ENCODE data around the gene OVCH1. TPM values are rescaled to one million over a fixed set of nuclear protein-coding genes. Genes with fewer than 3 reads are reported as not detected.

The OVCH1 gene, protein sequence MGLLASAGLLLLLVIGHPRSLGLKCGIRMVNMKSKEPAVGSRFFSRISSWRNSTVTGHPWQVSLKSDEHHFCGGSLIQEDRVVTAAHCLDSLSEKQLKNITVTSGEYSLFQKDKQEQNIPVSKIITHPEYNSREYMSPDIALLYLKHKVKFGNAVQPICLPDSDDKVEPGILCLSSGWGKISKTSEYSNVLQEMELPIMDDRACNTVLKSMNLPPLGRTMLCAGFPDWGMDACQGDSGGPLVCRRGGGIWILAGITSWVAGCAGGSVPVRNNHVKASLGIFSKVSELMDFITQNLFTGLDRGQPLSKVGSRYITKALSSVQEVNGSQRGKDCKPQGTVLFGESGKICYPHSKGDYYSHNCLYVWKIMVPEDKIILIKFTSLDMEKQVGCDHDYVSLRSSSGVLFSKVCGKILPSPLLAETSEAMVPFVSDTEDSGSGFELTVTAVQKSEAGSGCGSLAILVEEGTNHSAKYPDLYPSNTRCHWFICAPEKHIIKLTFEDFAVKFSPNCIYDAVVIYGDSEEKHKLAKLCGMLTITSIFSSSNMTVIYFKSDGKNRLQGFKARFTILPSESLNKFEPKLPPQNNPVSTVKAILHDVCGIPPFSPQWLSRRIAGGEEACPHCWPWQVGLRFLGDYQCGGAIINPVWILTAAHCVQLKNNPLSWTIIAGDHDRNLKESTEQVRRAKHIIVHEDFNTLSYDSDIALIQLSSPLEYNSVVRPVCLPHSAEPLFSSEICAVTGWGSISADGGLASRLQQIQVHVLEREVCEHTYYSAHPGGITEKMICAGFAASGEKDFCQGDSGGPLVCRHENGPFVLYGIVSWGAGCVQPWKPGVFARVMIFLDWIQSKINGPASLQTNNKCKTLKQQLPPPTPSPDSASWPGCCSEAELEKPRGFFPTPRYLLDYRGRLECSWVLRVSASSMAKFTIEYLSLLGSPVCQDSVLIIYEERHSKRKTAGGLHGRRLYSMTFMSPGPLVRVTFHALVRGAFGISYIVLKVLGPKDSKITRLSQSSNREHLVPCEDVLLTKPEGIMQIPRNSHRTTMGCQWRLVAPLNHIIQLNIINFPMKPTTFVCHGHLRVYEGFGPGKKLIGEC
- total RNA-seq (not detected), total RNA-seq (0 to 0.09 (median 0) reads per million in 29 experiments)
- not detected for total RNA-seq (2013)

DNA sequence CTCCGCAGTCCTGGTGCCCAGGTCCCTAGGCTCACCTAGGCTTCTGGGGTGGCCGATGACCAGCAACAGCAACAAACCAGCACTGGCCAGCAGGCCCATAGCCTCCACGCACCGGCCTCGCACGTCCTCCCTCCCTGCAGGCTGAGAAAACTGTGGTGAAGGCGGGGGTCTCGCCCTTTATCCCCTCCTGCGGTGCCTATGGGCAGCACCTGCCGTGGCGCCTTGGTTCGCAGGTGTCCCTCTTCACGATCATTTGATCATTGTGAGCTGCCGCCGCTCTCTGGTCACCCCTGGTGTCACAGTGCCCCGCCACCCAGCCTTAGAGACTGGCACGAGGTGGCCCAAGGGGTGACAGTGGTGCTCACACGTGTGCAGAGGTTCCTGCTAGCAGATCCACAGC, at the start of gene OVCH1:
Gene OVCH1 (minus strand): TSS at position 99 of the 400 bp plus-strand sequence. CDS start 0 bp downstream, at position 99.
- Histone ChIP-seq H3K27ac (ENCODE audit: low read length) (no peak within 1 kb of the TSS), H3K4me1 (ENCODE audit: control insufficient read depth in 1 of 2, extremely low read depth in 1 of 2, insufficient read depth in 2 of 2, low read length in 2 of 2) (no peaks in the 10 kb centered on the region), H3K9me3 (no peaks in the 10 kb centered on the region), H3K36me3 (ENCODE audit: control insufficient read depth in 2 of 2, extremely low read depth in 1 of 2, insufficient read depth in 1 of 2, low read length in 1 of 2) (no peaks in the 10 kb centered on the region), H3K4me3 (ENCODE audit: control insufficient read depth in 1 of 2, extremely low read depth in 1 of 2, low read length in 1 of 2) (no peak within 1 kb of the TSS), H3K27me3 (replicated peaks in 1 of 2; ENCODE audit: control insufficient read depth in 2 of 2, extremely low read depth in 1 of 2, insufficient read depth in 2 of 2, low read length in 1 of 2) (peaks cover 0 to 14% of the 10 kb centered on the region in 2 experiments)
- WGBS (ENCODE audit: insufficient coverage), result 86% methylated on average over 18 of the region's 18 CpGs
- Mint-ChIP-seq H3K4me1 (no peaks in the 10 kb centered on the region), H3K4me3 (no peak within 1 kb of the TSS), H3K27me3 (no peaks in the 10 kb centered on the region), H3K9me3 (no peaks in the 10 kb centered on the region), H3K36me3 (no peaks in the 10 kb centered on the region), H3K27ac (no peak within 1 kb of the TSS)
- ChIA-PET POLR2A (no interaction called here), CTCF (no interaction called here)
- DNase-seq (no peak), ATAC-seq (replicated peaks in 1 of 4) (no peak)

GRCh38 chr12:29547151-29547632, 49.7 kb upstream of the OVCH1 start:
- no peak for DNase-seq
- Mint-ChIP-seq H3K4me1 (no peaks in the 10 kb centered on the region), H3K27ac (no peak overlapping the region), H3K27me3 (peaks cover 4 to 16% of the 10 kb centered on the region in 2 donors), H3K36me3 (no peaks in the 10 kb centered on the region), H3K4me3 (no peak overlapping the region), H3K9me3 (no peaks in the 10 kb centered on the region)
- Histone ChIP-seq H3K27me3 (replicated peaks in 1 of 2; ENCODE audit: control insufficient read depth in 2 of 2, extremely low read depth in 1 of 2, insufficient read depth in 2 of 2, low read length in 1 of 2) (peaks cover 3 to 4% of the 10 kb centered on the region in 2 experiments), H3K9me3 (no peaks in the 10 kb centered on the region), H3K27ac (ENCODE audit: low read length) (no peak overlapping the region), H3K4me1 (ENCODE audit: control insufficient read depth in 1 of 2, extremely low read depth in 1 of 2, insufficient read depth in 2 of 2, low read length in 2 of 2) (no peaks in the 10 kb centered on the region), H3K4me3 (ENCODE audit: control insufficient read depth in 1 of 2, extremely low read depth in 1 of 2, low read length in 1 of 2) (no peak overlapping the region), H3K36me3 (ENCODE audit: control insufficient read depth in 2 of 2, extremely low read depth in 1 of 2, insufficient read depth in 1 of 2, low read length in 1 of 2) (no peaks in the 10 kb centered on the region)
- no peak for ATAC-seq (replicated peaks in 1 of 4)
- POLR2A ChIA-PET, result no interaction called here
- no CpG with 5 or more reads among the region's 4 CpGs for WGBS (ENCODE audit: insufficient coverage)
- CTCF ChIA-PET, result no interaction called here

GRCh38 chr12:29546000-29546399, 48.5 kb upstream of the OVCH1 start:
- DNase-seq (no peak), ATAC-seq (replicated peaks in 1 of 4) (no peak)
- no peaks in the 10 kb centered on the region for H3K36me3 Mint-ChIP-seq
- no peak overlapping the region for H3K4me3 Mint-ChIP-seq
- Histone ChIP-seq H3K36me3 (ENCODE audit: control insufficient read depth in 2 of 2, extremely low read depth in 1 of 2, insufficient read depth in 1 of 2, low read length in 1 of 2) (no peaks in the 10 kb centered on the region), H3K27ac (ENCODE audit: low read length) (no peak overlapping the region), H3K4me3 (ENCODE audit: control insufficient read depth in 1 of 2, extremely low read depth in 1 of 2, low read length in 1 of 2) (no peak overlapping the region), H3K27me3 (replicated peaks in 1 of 2; ENCODE audit: control insufficient read depth in 2 of 2, extremely low read depth in 1 of 2, insufficient read depth in 2 of 2, low read length in 1 of 2) (peaks cover 4% of the 10 kb centered on the region in 2 experiments), H3K9me3 (no peaks in the 10 kb centered on the region), H3K4me1 (ENCODE audit: control insufficient read depth in 1 of 2, extremely low read depth in 1 of 2, insufficient read depth in 2 of 2, low read length in 2 of 2) (no peaks in the 10 kb centered on the region)
- no peak overlapping the region for H3K27ac Mint-ChIP-seq
- no peaks in the 10 kb centered on the region for H3K9me3 Mint-ChIP-seq
- H3K27me3 Mint-ChIP-seq, result peaks cover 7 to 20% of the 10 kb centered on the region in 2 donors
- no peaks in the 10 kb centered on the region for H3K4me1 Mint-ChIP-seq
- POLR2A ChIA-PET, result no interaction called here
- 82% methylated on average over 2 of the region's 2 CpGs for WGBS (ENCODE audit: insufficient coverage)
- CTCF ChIA-PET, result no interaction called here

DNA sequence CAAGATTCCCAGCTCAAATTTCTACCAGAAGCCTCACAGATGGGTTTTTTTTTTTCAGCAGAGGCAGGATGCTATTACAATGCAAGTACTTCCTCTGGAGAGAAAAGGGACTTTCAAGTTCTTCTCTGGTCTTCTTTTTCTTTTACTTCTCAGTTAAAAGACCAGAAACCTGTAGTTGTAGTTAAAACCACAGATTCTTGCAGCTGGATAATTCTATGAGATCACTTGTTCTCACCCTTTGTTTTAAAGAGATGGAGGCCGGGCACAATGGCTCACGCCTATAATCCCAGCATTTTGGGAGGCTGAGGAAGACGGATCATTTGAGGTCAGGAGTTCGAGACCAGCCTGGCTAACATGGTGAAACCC, 47.6 kb upstream of the OVCH1 start:
- Mint-ChIP-seq H3K4me1 (no peaks in the 10 kb centered on the region), H3K27ac (no peak overlapping the region)

GRCh38 chr12:29544428-29545101, 47.1 kb upstream of the OVCH1 start:
- CTCF ChIA-PET, result no interaction called here
- H3K9me3 Mint-ChIP-seq, result no peaks in the 10 kb centered on the region

More for the DNA sequence above, 47.6 kb upstream of the OVCH1 start:
- no peaks in the 10 kb centered on the region for H3K9me3 Mint-ChIP-seq
- H3K27ac ChIP-seq (ENCODE audit: low read length), result no peak overlapping the region
- no peaks in the 10 kb centered on the region for H3K36me3 Mint-ChIP-seq
- ChIA-PET CTCF (no interaction called here), POLR2A (interaction anchor here in 1 of 2 donors (0.6 kb wide), 1 partner anchor 15 kb away, joined by 3 read pairs; no protein-coding TSS in a partner anchor)
- peaks cover 8 to 21% of the 10 kb centered on the region in 2 donors for H3K27me3 Mint-ChIP-seq
- peaks cover 4% of the 10 kb centered on the region in 2 experiments for H3K27me3 ChIP-seq (replicated peaks in 1 of 2; ENCODE audit: control insufficient read depth in 2 of 2, extremely low read depth in 1 of 2, insufficient read depth in 2 of 2, low read length in 1 of 2)
- H3K36me3 ChIP-seq (ENCODE audit: control insufficient read depth in 2 of 2, extremely low read depth in 1 of 2, insufficient read depth in 1 of 2, low read length in 1 of 2), result no peaks in the 10 kb centered on the region
- DNase-seq (no peak), ATAC-seq (replicated peaks in 1 of 4) (no peak)
- no peak overlapping the region for H3K4me3 Mint-ChIP-seq
- WGBS (ENCODE audit: insufficient coverage), result 80% methylated on average over 1 of the region's 4 CpGs
- no peaks in the 10 kb centered on the region for H3K9me3 ChIP-seq
- no peak overlapping the region for H3K4me3 ChIP-seq (ENCODE audit: control insufficient read depth in 1 of 2, extremely low read depth in 1 of 2, low read length in 1 of 2)
- H3K4me1 ChIP-seq (ENCODE audit: control insufficient read depth in 1 of 2, extremely low read depth in 1 of 2, insufficient read depth in 2 of 2, low read length in 2 of 2), result no peaks in the 10 kb centered on the region

More at GRCh38 chr12:29544428-29545101, 47.1 kb upstream of the OVCH1 start:
- H3K27me3 ChIP-seq (replicated peaks in 1 of 2; ENCODE audit: control insufficient read depth in 2 of 2, extremely low read depth in 1 of 2, insufficient read depth in 2 of 2, low read length in 1 of 2), result peaks cover 4% of the 10 kb centered on the region in 2 experiments
- no peak overlapping the region for H3K27ac Mint-ChIP-seq
- ATAC-seq (replicated peaks in 1 of 4) (no peak), DNase-seq (no peak)
- WGBS (ENCODE audit: insufficient coverage), result 94% methylated on average over 2 of the region's 6 CpGs
- H3K27me3 Mint-ChIP-seq, result peaks cover 8 to 21% of the 10 kb centered on the region in 2 donors
- POLR2A ChIA-PET, result interaction anchor here in 1 of 2 donors (0.6 kb wide), 1 partner anchor 15 kb away, joined by 3 read pairs; no protein-coding TSS in a partner anchor
- H3K36me3 ChIP-seq (ENCODE audit: control insufficient read depth in 2 of 2, extremely low read depth in 1 of 2, insufficient read depth in 1 of 2, low read length in 1 of 2), result no peaks in the 10 kb centered on the region
- H3K4me1 ChIP-seq (ENCODE audit: control insufficient read depth in 1 of 2, extremely low read depth in 1 of 2, insufficient read depth in 2 of 2, low read length in 2 of 2), result no peaks in the 10 kb centered on the region
- H3K36me3 Mint-ChIP-seq, result no peaks in the 10 kb centered on the region
- H3K27ac ChIP-seq (ENCODE audit: low read length), result no peak overlapping the region
- H3K9me3 ChIP-seq, result no peaks in the 10 kb centered on the region
- H3K4me3 Mint-ChIP-seq, result no peak overlapping the region
- H3K4me3 ChIP-seq (ENCODE audit: control insufficient read depth in 1 of 2, extremely low read depth in 1 of 2, low read length in 1 of 2), result no peak overlapping the region
- no peaks in the 10 kb centered on the region for H3K4me1 Mint-ChIP-seq
